IMR-90 (cell line): ENCODE measurements around the gene RAB9B. TPM values are rescaled to one million over a fixed set of nuclear protein-coding genes. Genes with fewer than 3 reads are reported as not detected.

ENCODE experiments used
- ATAC-seq: fragments of 200-7000 bp; cut with Tn5 transposase; 2 replicates; pipeline ENCODE4 v1.9.1; 2020; ENCODE audit warnings: low read depth, mild to moderate bottlenecking, moderate library complexity
- BruUV-seq: library from RNA; stranded (reverse); fragments of 400-500 nt; replicated peaks from 2 replicates; lab custom pipeline; 2021; lab: Mats Ljungman, UMichigan
- CTCF ChIA-PET: fragments of 300-600 bp; formaldehyde crosslinking; extraction: SDS; loops from one replicate; lab custom pipeline; 2021; ENCODE audit warnings: antibody characterized with exemption; lab: Yijun Ruan, JAX
- POLR2A ChIA-PET: fragments of 300-600 bp; sonication (Branson Sonifier 250); formaldehyde crosslinking; loops from one replicate; lab custom pipeline; 2022; ENCODE audit warnings: antibody characterized with exemption; ENCODE audit not compliant: unreplicated experiment; lab: Charles Lee
- DNase-seq: peaks from one replicate; pipeline ENCODE4 v3.0.0; 2013
- H2AFZ ChIP-seq: replicated peaks from 2 replicates; pipeline ENCODE3; 2013; ENCODE audit warnings: low read length, mild to moderate bottlenecking; ENCODE audit not compliant: poor library complexity
- H2AK5ac ChIP-seq: 2 replicates; pipeline ENCODE4 v1.6.1; 2013; ENCODE audit warnings: low read depth, low read length, inconsistent platforms
- H2AK9ac ChIP-seq: replicated peaks from 2 replicates; pipeline ENCODE3; 2013; ENCODE audit warnings: mild to moderate bottlenecking, low read depth, low read length, moderate library complexity; ENCODE audit not compliant: poor library complexity
- H2BK120ac ChIP-seq: 2 replicates; pipeline ENCODE4 v1.6.1; 2013; ENCODE audit warnings: low read depth, low read length, inconsistent platforms
- H2BK15ac ChIP-seq: 3 replicates; pipeline ENCODE4 v1.6.1; 2013; ENCODE audit warnings: low read depth, low read length, inconsistent platforms
- H2BK20ac ChIP-seq: 2 replicates; pipeline ENCODE4 v1.6.1; 2013; ENCODE audit warnings: low read depth, mild to moderate bottlenecking, inconsistent platforms, low read length, moderate library complexity
- H2BK5ac ChIP-seq: 2 replicates; pipeline ENCODE4 v1.6.1; 2013; ENCODE audit warnings: mild to moderate bottlenecking, low read depth, low read length, inconsistent platforms; ENCODE audit not compliant: poor library complexity, severe bottlenecking
- H3K14ac ChIP-seq: replicated peaks from 2 replicates; pipeline ENCODE4 v1.6.1; 2013; ENCODE audit warnings: low read depth, low read length, inconsistent platforms
- H3K18ac ChIP-seq: 2 replicates; pipeline ENCODE4 v1.6.1; 2013; ENCODE audit warnings: low read depth, low read length, control low read depth
- H3K23ac ChIP-seq: 2 replicates; pipeline ENCODE4 v1.6.1; 2013; ENCODE audit warnings: low read depth, low read length, inconsistent platforms
- H3K27ac ChIP-seq: 2 replicates; pipeline ENCODE4 v1.5.1; 2013; ENCODE audit warnings: mild to moderate bottlenecking, control low read depth, low read length; ENCODE audit not compliant: insufficient read depth
- H3K27me3 ChIP-seq: 2 replicates; pipeline ENCODE4 v1.6.1; 2013; ENCODE audit warnings: low read length; ENCODE audit not compliant: control insufficient read depth, insufficient read depth
- H3K36me3 ChIP-seq: 2 replicates; pipeline ENCODE4 v1.6.1; 2013; ENCODE audit warnings: low read length, mixed read lengths; ENCODE audit not compliant: control insufficient read depth, insufficient read depth
- H3K4ac ChIP-seq: 2 replicates; pipeline ENCODE4 v1.6.1; 2013; ENCODE audit warnings: low read depth, low read length, inconsistent platforms
- H3K4me1 ChIP-seq: 2 replicates; pipeline ENCODE4 v1.6.1; 2013; ENCODE audit warnings: low read length, mixed read lengths; ENCODE audit not compliant: control insufficient read depth, insufficient read depth
- H3K4me2 ChIP-seq: 2 replicates; pipeline ENCODE4 v1.6.1; 2013; ENCODE audit warnings: low read depth, mild to moderate bottlenecking, control low read depth, low read length, moderate library complexity
- H3K4me3 ChIP-seq: 2 replicates; pipeline ENCODE4 v1.5.1; 2013; ENCODE audit warnings: low read depth, mild to moderate bottlenecking, control low read depth, low read length, moderate library complexity; ENCODE audit not compliant: insufficient read depth
- H3K56ac ChIP-seq: 2 replicates; pipeline ENCODE4 v1.6.1; 2013; ENCODE audit warnings: low read length, inconsistent platforms; ENCODE audit not compliant: insufficient read depth; ENCODE audit errors: extremely low read depth
- H3K79me1 ChIP-seq, 2 experiments: 2 replicates each; pipeline ENCODE4 v1.6.1; 2013; ENCODE audit warnings: low read length in 2 of 2, inconsistent platforms in 1 of 2, low read depth in 1 of 2
- H3K9ac ChIP-seq: 2 replicates; pipeline ENCODE4 v1.6.1; 2013; ENCODE audit warnings: low read depth, low read length, control low read depth
- H3K9me1 ChIP-seq: 2 replicates; pipeline ENCODE4 v1.6.1; 2013; ENCODE audit warnings: low read length, inconsistent platforms; ENCODE audit not compliant: insufficient read depth
- H3K9me3 ChIP-seq: 2 replicates; pipeline ENCODE4 v1.6.1; 2013; ENCODE audit warnings: low read length; ENCODE audit not compliant: control insufficient read depth, insufficient read depth
- H4K20me1 ChIP-seq: 2 replicates; pipeline ENCODE4 v1.6.1; 2013; ENCODE audit warnings: low read length, inconsistent platforms; ENCODE audit not compliant: insufficient read depth
- H4K5ac ChIP-seq: 2 replicates; pipeline ENCODE4 v1.6.1; 2013; ENCODE audit warnings: mild to moderate bottlenecking, low read depth, low read length, control low read depth
- H4K8ac ChIP-seq, 2 experiments: 2 replicates each; pipeline ENCODE4 v1.6.1; 2013; ENCODE audit warnings: low read depth in 2 of 2, low read length in 2 of 2, control low read depth in 1 of 2, inconsistent platforms in 1 of 2
- H4K91ac ChIP-seq: 2 replicates; pipeline ENCODE4 v1.6.1; 2013; ENCODE audit warnings: low read depth, low read length, inconsistent platforms; ENCODE audit not compliant: insufficient read depth
- BHLHE40 ChIP-seq: fragments of 150-350 bp; IDR thresholded peaks from 2 replicates; pipeline ENCODE4 v1.6.1; 2016; ENCODE audit warnings: mild to moderate bottlenecking, low read depth, low read length
- CEBPB ChIP-seq: IDR thresholded peaks from 2 replicates; pipeline ENCODE4 v1.6.1; 2012; ENCODE audit warnings: low read depth, low read length, improper control_type of control experiment
- CHD1 ChIP-seq: IDR thresholded peaks from 2 replicates; pipeline ENCODE4 v1.6.1; 2012; ENCODE audit warnings: low read depth, low read length, improper control_type of control experiment
- FOS ChIP-seq: fragments of 150-350 bp; IDR thresholded peaks from 2 replicates; pipeline ENCODE4 v1.6.1; 2016; ENCODE audit warnings: low read depth, low read length
- MAFK ChIP-seq: IDR thresholded peaks from 2 replicates; pipeline ENCODE4 v1.6.1; 2012; ENCODE audit warnings: low read depth, low read length, improper control_type of control experiment
- MAZ ChIP-seq: IDR thresholded peaks from 2 replicates; pipeline ENCODE4 v1.6.1; 2012; ENCODE audit warnings: low read depth, mild to moderate bottlenecking, low read length, improper control_type of control experiment, moderate library complexity, borderline replicate concordance
- MXI1 ChIP-seq: IDR thresholded peaks from 2 replicates; pipeline ENCODE4 v1.6.1; 2012; ENCODE audit warnings: low read depth, mild to moderate bottlenecking, low read length, moderate library complexity, borderline replicate concordance
- NFE2L2 ChIP-seq: fragments of 150-350 bp; IDR thresholded peaks from 2 replicates; pipeline ENCODE4 v1.6.1; 2016; ENCODE audit warnings: low read depth, mild to moderate bottlenecking, low read length
- RAD21 ChIP-seq: IDR thresholded peaks from 2 replicates; pipeline ENCODE4 v1.6.1; 2012; ENCODE audit warnings: low read length, improper control_type of control experiment
- RCOR1 ChIP-seq: IDR thresholded peaks from 2 replicates; pipeline ENCODE4 v1.6.1; 2012; ENCODE audit warnings: mild to moderate bottlenecking, low read length, improper control_type of control experiment; ENCODE audit not compliant: insufficient replicate concordance
- RFX5 ChIP-seq: IDR thresholded peaks from 2 replicates; pipeline ENCODE4 v1.8.0; 2012; ENCODE audit warnings: low read depth, mild to moderate bottlenecking, low read length, moderate library complexity
- SMC3 ChIP-seq: fragments of 150-350 bp; IDR thresholded peaks from 2 replicates; pipeline ENCODE4 v1.6.1; 2016; ENCODE audit warnings: low read depth, mild to moderate bottlenecking, antibody characterized with exemption, low read length, moderate library complexity
- WGBS, 2 experiments: methylation state at CpG; one replicate each; pipeline versions ENCODE4 v1.1.5 to v1.1.7; 2013; ENCODE audit warnings: missing lambda C conversion rate in 2 of 2; ENCODE audit not compliant: insufficient read length in 1 of 2; ENCODE audit errors: extremely low coverage in 2 of 2; 5-methylcytosine and 5-hydroxymethylcytosine counted together
- dilution Hi-C: fragments of 300-500 bp; cut with HindIII; formaldehyde crosslinking; loops from one replicate; pipeline ENCODE4 v1.14.3; 2018; ENCODE audit warnings: low sequenced_read_pairs; ENCODE audit not compliant: unreplicated experiment
- in situ Hi-C: fragments of 300-500 bp; cut with MboI; formaldehyde crosslinking; loops from 3 replicates; pipeline ENCODE4 v1.14.3; 2019; ENCODE audit warnings: low sequenced_read_pairs, inconsistent platforms, mixed read lengths
- intact Hi-C: fragments of 100-400 bp; cut with micrococcal nuclease; formaldehyde crosslinking; loops from 2 replicates; pipeline ENCODE4 v1.10.0; 2022
- polyA plus RNA-seq, 3 experiments: library from polyadenylated mRNA; depleted of rRNA; stranded (reverse); fragments of >200 nt; gene quantifications; 2 replicates each; pipeline ENCODE4 v1.2.3, GENCODE V29; 2012; ENCODE audit warnings: low replicate concordance in 1 of 3
- total RNA-seq: library from RNA; depleted of rRNA; stranded (reverse); fragments of >200 nt; gene quantifications from 2 replicates; pipeline ENCODE4 v1.2.3, GENCODE V29; 2012
- TF ChIP-seq, protein P1 (sequence below): conservative IDR thresholded peaks from 2 replicates; pipeline ENCODE4 v1.5.1; 2012; ENCODE audit warnings: mild to moderate bottlenecking, low read depth, low read length, improper control_type of control experiment
- TF ChIP-seq, protein P2 (sequence below): fragments of 150-350 bp; IDR thresholded peaks from 2 replicates; pipeline ENCODE4 v1.6.1; 2016; ENCODE audit warnings: low read depth, mild to moderate bottlenecking, low read length, moderate library complexity, borderline replicate concordance
- TF ChIP-seq, protein P3 (sequence below): fragments of 150-350 bp; IDR thresholded peaks from 2 replicates; pipeline ENCODE4 v1.6.1; 2017; ENCODE audit warnings: mild to moderate bottlenecking, antibody characterized with exemption, low read length, low read depth

RAB9B gene
- total and polyA plus RNA-seq, 2 of the 4 experiments (the other 2 are of a cell fraction): 0.58 to 0.90 TPM

DNA sequence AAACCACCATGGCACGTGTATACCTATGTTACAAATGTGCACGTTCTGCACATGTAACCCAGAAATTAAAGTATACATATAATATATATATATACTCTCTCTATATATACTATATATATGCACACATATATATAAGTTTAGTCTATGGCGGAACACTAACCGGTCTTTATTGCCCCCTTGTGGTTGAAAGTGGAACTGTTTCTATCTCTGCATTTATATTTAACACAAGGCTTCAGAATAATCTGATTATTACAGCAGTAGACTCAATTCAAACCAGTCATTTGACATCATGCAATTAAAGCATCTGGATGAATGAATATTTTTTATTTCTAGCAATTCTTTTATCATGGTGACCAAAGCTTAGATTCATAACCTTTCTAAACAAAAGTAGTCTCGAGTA is 14.6 kb downstream of the RAB9B start:
- TF ChIP-seq FOS (no peak), MAFK (no peak), NFE2L2 (no peak), CHD1 (no peak), RAD21 (peak; percentile 61), RFX5 (no peak), CEBPB (no peak), MXI1 (no peak), MAZ (no peak), BHLHE40 (no peak), SMC3 (peak; percentile 65), RCOR1 (no peak)
- TF ChIP-seq, protein P1, sequence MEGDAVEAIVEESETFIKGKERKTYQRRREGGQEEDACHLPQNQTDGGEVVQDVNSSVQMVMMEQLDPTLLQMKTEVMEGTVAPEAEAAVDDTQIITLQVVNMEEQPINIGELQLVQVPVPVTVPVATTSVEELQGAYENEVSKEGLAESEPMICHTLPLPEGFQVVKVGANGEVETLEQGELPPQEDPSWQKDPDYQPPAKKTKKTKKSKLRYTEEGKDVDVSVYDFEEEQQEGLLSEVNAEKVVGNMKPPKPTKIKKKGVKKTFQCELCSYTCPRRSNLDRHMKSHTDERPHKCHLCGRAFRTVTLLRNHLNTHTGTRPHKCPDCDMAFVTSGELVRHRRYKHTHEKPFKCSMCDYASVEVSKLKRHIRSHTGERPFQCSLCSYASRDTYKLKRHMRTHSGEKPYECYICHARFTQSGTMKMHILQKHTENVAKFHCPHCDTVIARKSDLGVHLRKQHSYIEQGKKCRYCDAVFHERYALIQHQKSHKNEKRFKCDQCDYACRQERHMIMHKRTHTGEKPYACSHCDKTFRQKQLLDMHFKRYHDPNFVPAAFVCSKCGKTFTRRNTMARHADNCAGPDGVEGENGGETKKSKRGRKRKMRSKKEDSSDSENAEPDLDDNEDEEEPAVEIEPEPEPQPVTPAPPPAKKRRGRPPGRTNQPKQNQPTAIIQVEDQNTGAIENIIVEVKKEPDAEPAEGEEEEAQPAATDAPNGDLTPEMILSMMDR: peak; percentile 62
- TF ChIP-seq, protein P2, sequence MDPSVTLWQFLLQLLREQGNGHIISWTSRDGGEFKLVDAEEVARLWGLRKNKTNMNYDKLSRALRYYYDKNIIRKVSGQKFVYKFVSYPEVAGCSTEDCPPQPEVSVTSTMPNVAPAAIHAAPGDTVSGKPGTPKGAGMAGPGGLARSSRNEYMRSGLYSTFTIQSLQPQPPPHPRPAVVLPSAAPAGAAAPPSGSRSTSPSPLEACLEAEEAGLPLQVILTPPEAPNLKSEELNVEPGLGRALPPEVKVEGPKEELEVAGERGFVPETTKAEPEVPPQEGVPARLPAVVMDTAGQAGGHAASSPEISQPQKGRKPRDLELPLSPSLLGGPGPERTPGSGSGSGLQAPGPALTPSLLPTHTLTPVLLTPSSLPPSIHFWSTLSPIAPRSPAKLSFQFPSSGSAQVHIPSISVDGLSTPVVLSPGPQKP: no peak
- TF ChIP-seq, protein P3, sequence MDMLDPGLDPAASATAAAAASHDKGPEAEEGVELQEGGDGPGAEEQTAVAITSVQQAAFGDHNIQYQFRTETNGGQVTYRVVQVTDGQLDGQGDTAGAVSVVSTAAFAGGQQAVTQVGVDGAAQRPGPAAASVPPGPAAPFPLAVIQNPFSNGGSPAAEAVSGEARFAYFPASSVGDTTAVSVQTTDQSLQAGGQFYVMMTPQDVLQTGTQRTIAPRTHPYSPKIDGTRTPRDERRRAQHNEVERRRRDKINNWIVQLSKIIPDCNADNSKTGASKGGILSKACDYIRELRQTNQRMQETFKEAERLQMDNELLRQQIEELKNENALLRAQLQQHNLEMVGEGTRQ: no peak
- dilution Hi-C loops (no loop called here), intact Hi-C loops (loop anchor here (1.0 to 5.0 kb wide), 3 partner anchors 129 to 330 kb away; no protein-coding TSS in a partner anchor), in situ Hi-C loops (no loop called here)
- H2BK15ac ChIP-seq: no peak overlapping the region
- no peak overlapping the region for H2AK5ac ChIP-seq
- CTCF ChIA-PET: no interaction called here
- no peak overlapping the region for H2AFZ ChIP-seq
- no peak overlapping the region for H3K18ac ChIP-seq
- no peak overlapping the region for H3K4me3 ChIP-seq
- H2AK9ac ChIP-seq: no peak overlapping the region
- no peaks in the 10 kb centered on the region for H3K9me3 ChIP-seq
- no CpG with 5 or more reads among the region's 5 CpGs for WGBS, 2 experiments
- H3K4ac ChIP-seq: no peak overlapping the region
- POLR2A ChIA-PET: no interaction called here
- no peaks in the 10 kb centered on the region for H3K79me1 ChIP-seq
- no peak overlapping the region for H3K4me2 ChIP-seq
- H2BK120ac ChIP-seq: no peak overlapping the region
- H3K9me1 ChIP-seq: no peaks in the 10 kb centered on the region
- no peaks in the 10 kb centered on the region for H4K20me1 ChIP-seq
- no peak overlapping the region for H2BK20ac ChIP-seq
- H3K23ac ChIP-seq: no peak overlapping the region
- H2BK5ac ChIP-seq: no peak overlapping the region
- H3K56ac ChIP-seq: no peak overlapping the region
- no peak overlapping the region for H3K27ac ChIP-seq
- H3K27me3 ChIP-seq: peaks cover 1% of the 10 kb centered on the region; the same call in 1 of the 2 replicates
- no peaks in the 10 kb centered on the region for H3K36me3 ChIP-seq
- no peak overlapping the region for H3K14ac ChIP-seq
- H3K9ac ChIP-seq: no peak overlapping the region
- no peak overlapping the region for H4K8ac ChIP-seq
- no TSS peak for BruUV-seq
- H4K91ac ChIP-seq: no peak overlapping the region
- peak; percentile 79 for ATAC-seq
- DNase-seq: peak; percentile 42
- no peaks in the 10 kb centered on the region for H3K4me1 ChIP-seq
- H4K5ac ChIP-seq: no peak overlapping the region
